Caco-2 (cell line): Measurements from ENCODE around the gene CNP. TPM values are rescaled to one million over a fixed set of nuclear protein-coding genes. Genes with fewer than 3 reads are reported as not detected.

Experiments used
- BruUV-seq: library from RNA; stranded (reverse); fragments of 400-500 nt; replicated peaks from 2 replicates; lab custom pipeline; 2021; lab: Mats Ljungman, UMichigan
- CTCF ChIA-PET: fragments of 300-600 bp; sonication (Branson Sonifier 250); formaldehyde crosslinking; loops from one replicate; lab custom pipeline; 2022; ENCODE audit warnings: antibody characterized with exemption; lab: Charles Lee
- POLR2A ChIA-PET: fragments of 300-600 bp; sonication (Branson Sonifier 250); formaldehyde crosslinking; loops from one replicate; lab custom pipeline; 2022; ENCODE audit warnings: antibody characterized with exemption; lab: Charles Lee
- DNase-seq, 2 experiments: peaks; one replicate each; pipeline versions ENCODE4 v3.0.0 to v3.0.0-alpha.2; 2020 to 2022
- H3K27me3 ChIP-seq: replicated peaks from 2 replicates; pipeline ENCODE4 v1.6.0; 2011; ENCODE audit warnings: low read length; ENCODE audit not compliant: control insufficient read depth, insufficient read depth
- H3K36me3 ChIP-seq: 2 replicates; pipeline ENCODE4 v1.5.1; 2011; ENCODE audit warnings: low read length; ENCODE audit not compliant: control insufficient read depth, insufficient read depth
- H3K4me1 ChIP-seq: fragments of 250-450 bp; sonication (Bioruptor Pico); 2 replicates; pipeline ENCODE4 v1.5.1; 2020; ENCODE audit warnings: mild to moderate bottlenecking
- H3K4me3 ChIP-seq: 2 replicates; pipeline ENCODE4 v1.5.1; 2011; ENCODE audit warnings: low read depth, mild to moderate bottlenecking, control low read depth, low read length
- H3K9me3 ChIP-seq: fragments of 250-450 bp; sonication (Bioruptor Pico); 2 replicates; pipeline ENCODE4 v1.5.1; 2020; ENCODE audit warnings: mild to moderate bottlenecking, moderate library complexity
- H3K27ac Mint-ChIP-seq: one replicate; pipeline ENCODE4 v1.8.0; 2022; ENCODE audit warnings: mixed read lengths; ENCODE audit not compliant: unreplicated experiment
- H3K27me3 Mint-ChIP-seq: one replicate; pipeline ENCODE4 v1.8.0; 2022; ENCODE audit warnings: mixed read lengths; ENCODE audit not compliant: insufficient read depth, unreplicated experiment
- H3K36me3 Mint-ChIP-seq: one replicate; pipeline ENCODE4 v1.8.0; 2022; ENCODE audit warnings: mild to moderate bottlenecking, mixed read lengths; ENCODE audit not compliant: insufficient read depth, unreplicated experiment
- H3K4me1 Mint-ChIP-seq: one replicate; pipeline ENCODE4 v1.8.0; 2022; ENCODE audit warnings: low read depth, mixed read lengths; ENCODE audit not compliant: unreplicated experiment
- H3K4me3 Mint-ChIP-seq: one replicate; pipeline ENCODE4 v1.8.0; 2022; ENCODE audit warnings: mild to moderate bottlenecking, moderate library complexity, mixed read lengths; ENCODE audit not compliant: unreplicated experiment
- H3K9me3 Mint-ChIP-seq: one replicate; pipeline ENCODE4 v1.8.0; 2022; ENCODE audit warnings: mixed read lengths; ENCODE audit not compliant: unreplicated experiment
- intact Hi-C: fragments of 100-400 bp; cut with micrococcal nuclease; formaldehyde crosslinking; loops from one replicate; pipeline ENCODE4 v1.10.0; 2022; ENCODE audit not compliant: unreplicated experiment
- total RNA-seq: library from RNA; stranded (reverse); gene quantifications from 2 replicates; pipeline ENCODE4 v1.2.3, GENCODE V29; 2022
- TF ChIP-seq, protein P1 (sequence below), 2 experiments: fragments of 200-600 bp in 1 of 2; IDR thresholded peaks; 1 replicate in 1 of 2; 2 replicates in 1 of 2; pipeline versions ENCODE4 v1.5.1 to v1.8.0; 2011 to 2022; ENCODE audit warnings: antibody characterized with exemption in 1 of 2, control low read depth in 1 of 2, inconsistent platforms in 1 of 2, low read depth in 1 of 2, low read length in 1 of 2, mild to moderate bottlenecking in 1 of 2, moderate library complexity in 1 of 2; ENCODE audit not compliant: insufficient read depth in 1 of 2, severe bottlenecking in 1 of 2, unreplicated experiment in 1 of 2

Gene CNP
- total RNA-seq, 1 experiment from 2014 or later = 94.5 TPM

DNA sequence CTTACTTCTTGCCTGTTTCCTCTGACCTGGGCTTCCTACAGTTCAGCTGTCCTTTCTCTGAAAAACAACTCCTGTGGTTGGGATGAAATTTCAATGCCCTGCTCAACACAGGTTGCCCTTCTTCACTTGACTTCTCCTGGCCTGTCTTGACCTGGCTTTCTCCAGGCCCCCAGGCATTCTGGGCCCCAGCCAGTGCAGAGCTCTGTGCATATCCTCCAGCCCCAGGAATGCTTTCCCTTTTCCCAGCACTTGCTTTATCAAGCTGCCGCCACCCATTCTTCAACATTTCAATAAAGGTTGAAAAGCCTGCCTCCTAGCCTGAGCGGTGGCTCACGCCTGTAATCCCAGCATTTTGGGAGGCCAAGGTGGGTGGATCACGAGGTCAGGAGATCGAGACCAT, 25.4 kb upstream of the CNP start:
- intact Hi-C loops = no loop called here
- DNase-seq = no peak
- BruUV-seq = no TSS peak
- Histone ChIP-seq H3K36me3 (no peaks in the 10 kb centered on the region; the same call in 1 of the 2 replicates), H3K9me3 (no peaks in the 10 kb centered on the region), H3K4me3 (no peak overlapping the region), H3K4me1 (peaks cover 9% of the 10 kb centered on the region), H3K27me3 (no peaks in the 10 kb centered on the region)
- Mint-ChIP-seq H3K36me3 (no peaks in the 10 kb centered on the region), H3K4me1 (no peaks in the 10 kb centered on the region), H3K9me3 (no peaks in the 10 kb centered on the region), H3K4me3 (no peak overlapping the region), H3K27ac (no peak overlapping the region), H3K27me3 (no peaks in the 10 kb centered on the region)
- POLR2A ChIA-PET = no interaction called here
- TF ChIP-seq, protein P1, sequence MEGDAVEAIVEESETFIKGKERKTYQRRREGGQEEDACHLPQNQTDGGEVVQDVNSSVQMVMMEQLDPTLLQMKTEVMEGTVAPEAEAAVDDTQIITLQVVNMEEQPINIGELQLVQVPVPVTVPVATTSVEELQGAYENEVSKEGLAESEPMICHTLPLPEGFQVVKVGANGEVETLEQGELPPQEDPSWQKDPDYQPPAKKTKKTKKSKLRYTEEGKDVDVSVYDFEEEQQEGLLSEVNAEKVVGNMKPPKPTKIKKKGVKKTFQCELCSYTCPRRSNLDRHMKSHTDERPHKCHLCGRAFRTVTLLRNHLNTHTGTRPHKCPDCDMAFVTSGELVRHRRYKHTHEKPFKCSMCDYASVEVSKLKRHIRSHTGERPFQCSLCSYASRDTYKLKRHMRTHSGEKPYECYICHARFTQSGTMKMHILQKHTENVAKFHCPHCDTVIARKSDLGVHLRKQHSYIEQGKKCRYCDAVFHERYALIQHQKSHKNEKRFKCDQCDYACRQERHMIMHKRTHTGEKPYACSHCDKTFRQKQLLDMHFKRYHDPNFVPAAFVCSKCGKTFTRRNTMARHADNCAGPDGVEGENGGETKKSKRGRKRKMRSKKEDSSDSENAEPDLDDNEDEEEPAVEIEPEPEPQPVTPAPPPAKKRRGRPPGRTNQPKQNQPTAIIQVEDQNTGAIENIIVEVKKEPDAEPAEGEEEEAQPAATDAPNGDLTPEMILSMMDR (IDR thresholded peaks at IDR 0.05; ENCODE audit: insufficient read depth in 1 of 2, low read depth in 1 of 2, low read length in 1 of 2, severe bottlenecking in 1 of 2, unreplicated experiment in 1 of 2) = no peak
- CTCF ChIA-PET = interaction anchor here (1.2 kb wide), 1 partner anchor 11 kb away, joined by 5 read pairs; the partner anchor contains the start of gene ODAD4

- ChIA-PET CTCF (no interaction called here), POLR2A (no interaction called here)
- intact Hi-C loops = no loop called here
- H3K9me3 ChIP-seq = no peaks in the 10 kb centered on the region
- H3K4me1 Mint-ChIP-seq = no peaks in the 10 kb centered on the region
- no peaks in the 10 kb centered on the region for H3K27me3 Mint-ChIP-seq
- H3K36me3 Mint-ChIP-seq = no peaks in the 10 kb centered on the region
- H3K9me3 Mint-ChIP-seq = no peaks in the 10 kb centered on the region
- H3K36me3 ChIP-seq = no peaks in the 10 kb centered on the region
- DNase-seq = no peak
- no peak overlapping the region for H3K4me3 Mint-ChIP-seq
- H3K4me3 ChIP-seq = no peak overlapping the region
- BruUV-seq = no TSS peak
- TF ChIP-seq, protein P1 (IDR thresholded peaks at IDR 0.05; ENCODE audit: insufficient read depth in 1 of 2, low read depth in 1 of 2, low read length in 1 of 2, severe bottlenecking in 1 of 2, unreplicated experiment in 1 of 2) = no peak
- H3K27me3 ChIP-seq = no peaks in the 10 kb centered on the region
- no peak overlapping the region for H3K27ac Mint-ChIP-seq
- H3K4me1 ChIP-seq = peaks cover 9% of the 10 kb centered on the region
Measured at GRCh38 chr17:41942626-41943373, 23.8 kb upstream of the CNP start.

- no peaks in the 10 kb centered on the region for H3K27me3 ChIP-seq
- Mint-ChIP-seq H3K36me3 (no peaks in the 10 kb centered on the region), H3K27ac (no peak overlapping the region), H3K27me3 (no peaks in the 10 kb centered on the region), H3K4me1 (no peaks in the 10 kb centered on the region), H3K4me3 (no peak overlapping the region), H3K9me3 (no peaks in the 10 kb centered on the region)
- DNase-seq = no peak
- intact Hi-C loops = no loop called here
- POLR2A ChIA-PET = no interaction called here
- TF ChIP-seq, protein P1 (IDR thresholded peaks at IDR 0.05; ENCODE audit: insufficient read depth in 1 of 2, low read depth in 1 of 2, low read length in 1 of 2, severe bottlenecking in 1 of 2, unreplicated experiment in 1 of 2) = no peak
- no TSS peak for BruUV-seq
- CTCF ChIA-PET = no interaction called here
- H3K36me3 ChIP-seq = no peaks in the 10 kb centered on the region
- no peaks in the 10 kb centered on the region for H3K9me3 ChIP-seq
- no peak overlapping the region for H3K4me3 ChIP-seq
- peaks cover 9% of the 10 kb centered on the region for H3K4me1 ChIP-seq
Measured at GRCh38 chr17:41943492-41943891, 23.1 kb upstream of the CNP start.
